Right lobe of liver (tissue), 6 donors: Measurements from ENCODE around the gene TMEM222. TPM values are rescaled to one million over a fixed set of nuclear protein-coding genes. Genes with fewer than 3 reads are reported as not detected.

Experiments used
- ATAC-seq, 4 donors: fragments of 200-7000 bp; cut with Tn5 transposase; one replicate each; pipeline ENCODE4 v1.9.1; 2020; ENCODE audit warnings: mild to moderate bottlenecking in 4 of 4, moderate library complexity in 4 of 4
- DNase-seq, 3 donors: peaks; one replicate each; pipeline ENCODE4 v3.0.0-alpha.2; 2020
- H3K27ac ChIP-seq, 3 donors: fragments of 200-600 bp; one replicate each; pipeline ENCODE4 v1.8.0; 2022
- H3K27me3 ChIP-seq, 2 donors: fragments of 200-600 bp; one replicate each; pipeline ENCODE4 v1.8.0; 2022
- H3K36me3 ChIP-seq, 4 donors: fragments of 200-600 bp; sonication (generic) in 1 of 4; one replicate each; pipeline versions ENCODE4 v1.5.1 to v1.8.0; 2017 to 2022; ENCODE audit warnings: control low read depth in 1 of 4
- H3K4me1 ChIP-seq, 4 donors: fragments of 200-600 bp; sonication (generic) in 1 of 4; one replicate each; pipeline versions ENCODE4 v1.5.1 to v1.8.0; 2017 to 2022; ENCODE audit warnings: control low read depth in 1 of 4
- H3K4me3 ChIP-seq, 3 donors: fragments of 200-600 bp; one replicate each; pipeline ENCODE4 v1.8.0; 2022
- H3K9me3 ChIP-seq, 4 donors: fragments of 200-600 bp; sonication (generic) in 1 of 4; one replicate each; pipeline versions ENCODE4 v1.5.1 to v1.8.0; 2017 to 2022; ENCODE audit warnings: control low read depth in 1 of 4
- CTCF ChIP-seq, 4 donors: fragments of 200-600 bp in 3 of 4; fragments of 450-650 bp in 1 of 4; IDR thresholded peaks; one replicate each; pipeline versions ENCODE4 v1.5.1 to v1.8.0; 2016 to 2022; ENCODE audit warnings: antibody characterized with exemption in 4 of 4, mild to moderate bottlenecking in 2 of 4
- POLR2A ChIP-seq: fragments of 450-650 bp; IDR thresholded peaks from one replicate; pipeline ENCODE4 v1.6.1; 2017; ENCODE audit warnings: antibody characterized with exemption, mild to moderate bottlenecking
- WGBS: methylation state at CpG from one replicate; pipeline ENCODE4 v1.1.6; 2018; ENCODE audit warnings: low coverage, low lambda C conversion rate; ENCODE audit not compliant: insufficient coverage; ENCODE audit errors: missing lambda C conversion rate; 5-methylcytosine and 5-hydroxymethylcytosine counted together
- intact Hi-C, 2 donors: fragments of 100-400 bp; cut with DNase I; formaldehyde crosslinking; loops; one replicate each; pipeline versions ENCODE4 v1.11.2 to v1.14.1; 2022
- total RNA-seq, 6 experiments: library from RNA; depleted of rRNA in 2 of 6; stranded (reverse); fragments of >200 nt in 2 of 6; fragmentation: NEBNext Ultra II Directional in 3 of 6; extraction: Animal tissue kit (Norgen Biotek cat#: 25700) in 3 of 6; gene quantifications; one replicate each; pipeline versions ENCODE4 v1.1.0 to v1.2.4, GENCODE V29; 2016 to 2023
- donor health status: DM: no; HTN: yes; CAD: no.
- donor health status: DM: no; HTN: no; CAD: no.
- donor health status: DM: no; HTN: no; CAD: no.
- donor health status: DM: no; HTN: yes; CAD: no.
- donor health status: DM: no; HTN: yes; CAD: no.

Gene TMEM222
- total RNA-seq, 6 experiments from 2014 or later, result 15.1 to 22.6 (median 19.1) TPM

- DNase-seq (peak in 1 of 3 donors; percentile 76), ATAC-seq (peak; percentile 44 to 64 (median 60))
- no peaks in the 10 kb centered on the region for H3K36me3 ChIP-seq
- TF ChIP-seq POLR2A, result no peak
- no peak for TF ChIP-seq CTCF (IDR thresholded peaks at IDR 0.05)
- 32% methylated on average over 4 of the region's 31 CpGs for WGBS
- H3K4me1 ChIP-seq, result no peaks in the 10 kb centered on the region
- intact Hi-C loops, result no loop called here
- no peaks in the 10 kb centered on the region for H3K27me3 ChIP-seq
- H3K4me3 ChIP-seq, result peak overlapping the region in 2 of 3 donors; percentile 0 to 21
- peak overlapping the region in 2 of 3 donors; percentile 22 to 62 for H3K27ac ChIP-seq
- no peaks in the 10 kb centered on the region for H3K9me3 ChIP-seq
Observed at GRCh38 chr1:27342778-27343638, 21.0 kb downstream of the TMEM222 start.

- H3K27me3 ChIP-seq, result no peaks in the 10 kb centered on the region
- 66% methylated on average over 5 of the region's 5 CpGs for WGBS
- DNase-seq (no peak), ATAC-seq (no peak)
- no peak overlapping the region for H3K4me3 ChIP-seq
- no peaks in the 10 kb centered on the region for H3K36me3 ChIP-seq
- no peak overlapping the region for H3K27ac ChIP-seq
- H3K4me1 ChIP-seq, result no peaks in the 10 kb centered on the region
- TF ChIP-seq POLR2A, result no peak
- no peak for TF ChIP-seq CTCF (IDR thresholded peaks at IDR 0.05)
- no peaks in the 10 kb centered on the region for H3K9me3 ChIP-seq
- intact Hi-C loops, result no loop called here
Observed at GRCh38 chr1:27343639-27344025, 21.7 kb downstream of the TMEM222 start.

- intact Hi-C loops, result no loop called here
- no peak for ATAC-seq
- H3K4me1 ChIP-seq, result peaks cover 0 to 8% (median 0%) of the 10 kb centered on the region in 4 donors
Observed at GRCh38 chr1:27345272-27345671, 23.3 kb downstream of the TMEM222 start.

GRCh38 chr1:27346357-27346756 lies 24.4 kb downstream of the TMEM222 start:
- Histone ChIP-seq H3K36me3 (no peaks in the 10 kb centered on the region), H3K27ac (no peak overlapping the region), H3K9me3 (no peaks in the 10 kb centered on the region), H3K4me3 (no peak overlapping the region), H3K4me1 (peaks cover 0 to 8% (median 0%) of the 10 kb centered on the region in 4 donors), H3K27me3 (no peaks in the 10 kb centered on the region)
- ATAC-seq, result no peak
- intact Hi-C loops, result no loop called here
- TF ChIP-seq POLR2A, result no peak
- no peak for TF ChIP-seq CTCF (IDR thresholded peaks at IDR 0.05)
- WGBS, result 92% methylated on average over 4 of the region's 8 CpGs
- DNase-seq, result no peak

More at GRCh38 chr1:27345272-27345671, 23.3 kb downstream of the TMEM222 start:
- no peak for TF ChIP-seq CTCF (IDR thresholded peaks at IDR 0.05)
- no peak for TF ChIP-seq POLR2A
- Histone ChIP-seq H3K36me3 (no peaks in the 10 kb centered on the region), H3K27ac (no peak overlapping the region), H3K27me3 (no peaks in the 10 kb centered on the region), H3K4me3 (no peak overlapping the region), H3K9me3 (no peaks in the 10 kb centered on the region)
- no peak for DNase-seq
- no CpG with 5 or more reads among the region's 12 CpGs for WGBS
